ENCODE measurements around the gene MBNL1.

The MBNL1 gene

GRCh38 chr3:152271501-152272236 lies 2.9 kb downstream of the MBNL1 start:
- no peaks in the 10 kb centered on the region for H3K9me3 Mint-ChIP-seq
- H3K36me3 Mint-ChIP-seq (ENCODE audit: low read depth) = peaks cover 46% of the 10 kb centered on the region
- H3K27me3 Mint-ChIP-seq (ENCODE audit: low read depth) = no peaks in the 10 kb centered on the region
- DNase-seq (ENCODE audit: low spot score) = no peak
- H3K4me1 Mint-ChIP-seq (ENCODE audit: low read depth) = peaks cover 53% of the 10 kb centered on the region
- H3K27ac Mint-ChIP-seq = peak overlapping the region; percentile 71
- peak overlapping the region; percentile 88 for H3K4me3 Mint-ChIP-seq

GRCh38 chr3:152272771-152273242 lies 4.1 kb downstream of the MBNL1 start:
- Mint-ChIP-seq H3K27ac (peak overlapping the region; percentile 74), H3K4me1 (ENCODE audit: low read depth) (peaks cover 48% of the 10 kb centered on the region), H3K4me3 (peak overlapping the region; percentile 88), H3K27me3 (ENCODE audit: low read depth) (no peaks in the 10 kb centered on the region), H3K9me3 (no peaks in the 10 kb centered on the region), H3K36me3 (ENCODE audit: low read depth) (peaks cover 46% of the 10 kb centered on the region)
- peak; percentile 55 for DNase-seq (ENCODE audit: low spot score)

GRCh38 chr3:152276681-152277080 lies 8.0 kb downstream of the MBNL1 start:
- Mint-ChIP-seq H3K4me3 (peak overlapping the region; percentile 48), H3K9me3 (no peaks in the 10 kb centered on the region), H3K27me3 (ENCODE audit: low read depth) (no peaks in the 10 kb centered on the region), H3K4me1 (ENCODE audit: low read depth) (peaks cover 72% of the 10 kb centered on the region), H3K36me3 (ENCODE audit: low read depth) (peaks cover 33% of the 10 kb centered on the region), H3K27ac (peak overlapping the region; percentile 67)
- DNase-seq (ENCODE audit: low spot score) = no peak

GRCh38 chr3:152277198-152277597 lies 8.5 kb downstream of the MBNL1 start:
- Mint-ChIP-seq H3K4me3 (peak overlapping the region; percentile 57), H3K27me3 (ENCODE audit: low read depth) (no peaks in the 10 kb centered on the region), H3K4me1 (ENCODE audit: low read depth) (peaks cover 70% of the 10 kb centered on the region), H3K27ac (no peak overlapping the region), H3K36me3 (ENCODE audit: low read depth) (peaks cover 31% of the 10 kb centered on the region), H3K9me3 (no peaks in the 10 kb centered on the region)
- DNase-seq (ENCODE audit: low spot score) = no peak

GRCh38 chr3:152278756-152279427 lies 10.2 kb downstream of the MBNL1 start:
- peak overlapping the region; percentile 79 for H3K27ac Mint-ChIP-seq
- no peaks in the 10 kb centered on the region for H3K27me3 Mint-ChIP-seq (ENCODE audit: low read depth)
- H3K36me3 Mint-ChIP-seq (ENCODE audit: low read depth) = peaks cover 26% of the 10 kb centered on the region
- peak overlapping the region; percentile 73 for H3K4me3 Mint-ChIP-seq
- DNase-seq (ENCODE audit: low spot score) = no peak
- H3K9me3 Mint-ChIP-seq = no peaks in the 10 kb centered on the region
- peaks cover 70% of the 10 kb centered on the region for H3K4me1 Mint-ChIP-seq (ENCODE audit: low read depth)

- no peaks in the 10 kb centered on the region for H3K9me3 Mint-ChIP-seq
- H3K4me1 Mint-ChIP-seq (ENCODE audit: low read depth) = peaks cover 67% of the 10 kb centered on the region
- DNase-seq (ENCODE audit: low spot score) = no peak
- peak overlapping the region; percentile 42 for H3K27ac Mint-ChIP-seq
- H3K36me3 Mint-ChIP-seq (ENCODE audit: low read depth) = peaks cover 26% of the 10 kb centered on the region
- H3K4me3 Mint-ChIP-seq = peak overlapping the region; percentile 73
- no peaks in the 10 kb centered on the region for H3K27me3 Mint-ChIP-seq (ENCODE audit: low read depth)
Measured at GRCh38 chr3:152279479-152279878, 10.8 kb downstream of the MBNL1 start.

GRCh38 chr3:152280539-152280938 lies 11.8 kb downstream of the MBNL1 start:
- Mint-ChIP-seq H3K27ac (peak overlapping the region; percentile 69), H3K9me3 (no peaks in the 10 kb centered on the region)

GRCh38 chr3:152281133-152281713 lies 12.5 kb downstream of the MBNL1 start:
- DNase-seq (ENCODE audit: low spot score) = no peak
- Mint-ChIP-seq H3K27ac (peak overlapping the region; percentile 71), H3K9me3 (no peaks in the 10 kb centered on the region), H3K4me3 (peak overlapping the region; percentile 66), H3K36me3 (ENCODE audit: low read depth) (peaks cover 30% of the 10 kb centered on the region), H3K4me1 (ENCODE audit: low read depth) (peaks cover 70% of the 10 kb centered on the region), H3K27me3 (ENCODE audit: low read depth) (no peaks in the 10 kb centered on the region)

More at GRCh38 chr3:152280539-152280938, 11.8 kb downstream of the MBNL1 start:
- DNase-seq (ENCODE audit: low spot score) = no peak
- Mint-ChIP-seq H3K4me1 (ENCODE audit: low read depth) (peaks cover 69% of the 10 kb centered on the region), H3K27me3 (ENCODE audit: low read depth) (no peaks in the 10 kb centered on the region), H3K36me3 (ENCODE audit: low read depth) (peaks cover 26% of the 10 kb centered on the region), H3K4me3 (peak overlapping the region; percentile 67)

GRCh38 chr3:152282813-152283212 lies 14.1 kb downstream of the MBNL1 start:
- Mint-ChIP-seq H3K36me3 (ENCODE audit: low read depth) (peaks cover 24% of the 10 kb centered on the region), H3K4me3 (peak overlapping the region; percentile 19), H3K9me3 (no peaks in the 10 kb centered on the region), H3K27ac (no peak overlapping the region), H3K4me1 (ENCODE audit: low read depth) (peaks cover 66% of the 10 kb centered on the region), H3K27me3 (ENCODE audit: low read depth) (no peaks in the 10 kb centered on the region)
- no peak for DNase-seq (ENCODE audit: low spot score)

GRCh38 chr3:152283492-152284381 lies 15.0 kb downstream of the MBNL1 start:
- no peak for DNase-seq (ENCODE audit: low spot score)
- Mint-ChIP-seq H3K27ac (peak overlapping the region; percentile 7), H3K4me3 (peak overlapping the region; percentile 19), H3K36me3 (ENCODE audit: low read depth) (peaks cover 24% of the 10 kb centered on the region), H3K27me3 (ENCODE audit: low read depth) (no peaks in the 10 kb centered on the region), H3K4me1 (ENCODE audit: low read depth) (peaks cover 66% of the 10 kb centered on the region), H3K9me3 (no peaks in the 10 kb centered on the region)

GRCh38 chr3:152284906-152285305 lies 16.2 kb downstream of the MBNL1 start:
- Mint-ChIP-seq H3K27ac (peak overlapping the region; percentile 67), H3K36me3 (ENCODE audit: low read depth) (peaks cover 23% of the 10 kb centered on the region), H3K4me1 (ENCODE audit: low read depth) (peaks cover 63% of the 10 kb centered on the region), H3K9me3 (no peaks in the 10 kb centered on the region), H3K4me3 (peak overlapping the region; percentile 25), H3K27me3 (ENCODE audit: low read depth) (no peaks in the 10 kb centered on the region)
- no peak for DNase-seq (ENCODE audit: low spot score)

GRCh38 chr3:152285509-152285908 lies 16.8 kb downstream of the MBNL1 start:
- peak overlapping the region; percentile 50 for H3K4me3 Mint-ChIP-seq
- H3K27ac Mint-ChIP-seq = peak overlapping the region; percentile 27
- H3K4me1 Mint-ChIP-seq (ENCODE audit: low read depth) = peaks cover 62% of the 10 kb centered on the region
- H3K36me3 Mint-ChIP-seq (ENCODE audit: low read depth) = peaks cover 24% of the 10 kb centered on the region
- no peak for DNase-seq (ENCODE audit: low spot score)
- no peaks in the 10 kb centered on the region for H3K9me3 Mint-ChIP-seq
- no peaks in the 10 kb centered on the region for H3K27me3 Mint-ChIP-seq (ENCODE audit: low read depth)

- Mint-ChIP-seq H3K4me3 (peak overlapping the region; percentile 18), H3K27me3 (ENCODE audit: low read depth) (no peaks in the 10 kb centered on the region), H3K4me1 (ENCODE audit: low read depth) (peaks cover 62% of the 10 kb centered on the region), H3K27ac (no peak overlapping the region), H3K36me3 (ENCODE audit: low read depth) (peaks cover 24% of the 10 kb centered on the region), H3K9me3 (no peaks in the 10 kb centered on the region)
- DNase-seq (ENCODE audit: low spot score) = no peak
Measured at GRCh38 chr3:152287898-152288576, 19.3 kb downstream of the MBNL1 start.

Data from T-helper 2 cell treated with Interferon-gamma antibody and Interleukin-4, amounts not matched to agents 5 μg/mL and 100 μg/mL, for 36 hours (primary cell).